Measurements from ENCODE around the gene OR2T27. TPM values are rescaled to one million over a fixed set of nuclear protein-coding genes. Genes with fewer than 3 reads are reported as not detected.
"Not testable (repeated sequence)": the region's sequence is repeated elsewhere in the genome, so short reads cannot be mapped to it uniquely, and the experiment has no call there.

The OR2T27 gene
- total RNA-seq, 1 donor from 2014 or later = not detected

- DNase-seq (ENCODE audit: low spot score in 2 of 2); FAIRE-seq: not testable (repeated sequence)
Measured at GRCh38 chr1:248641583-248641982, 13.7 kb downstream of the OR2T27 start.

- not testable (repeated sequence) for FAIRE-seq; DNase-seq (ENCODE audit: low spot score in 2 of 2)
Measured at GRCh38 chr1:248640906-248641305, 14.4 kb downstream of the OR2T27 start.

GRCh38 chr1:248639652-248640051 lies 15.7 kb downstream of the OR2T27 start:
- FAIRE-seq; DNase-seq (ENCODE audit: low spot score in 2 of 2): not testable (repeated sequence)

- not testable (repeated sequence) for DNase-seq (ENCODE audit: low spot score in 2 of 2); FAIRE-seq
Measured at GRCh38 chr1:248636612-248637011, 18.7 kb downstream of the OR2T27 start.

DNA sequence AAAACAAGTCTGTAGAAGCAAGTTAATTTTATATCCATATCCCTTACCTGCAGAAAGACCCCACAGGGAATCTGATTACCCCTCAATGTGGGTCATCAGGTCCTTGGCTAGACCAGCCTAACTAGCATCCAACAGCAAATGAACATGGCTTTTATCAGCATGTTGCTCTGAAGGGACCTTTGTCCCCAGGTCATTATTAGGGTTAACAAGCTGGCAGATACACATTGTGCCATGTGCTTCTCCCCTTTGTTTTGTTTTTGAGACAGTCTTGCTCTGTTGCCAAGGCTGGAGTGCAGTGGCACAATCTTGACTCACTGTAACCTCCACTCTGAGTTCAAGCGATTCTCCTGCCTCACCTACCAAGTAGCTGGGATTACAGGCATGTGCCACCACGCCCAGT lies 20.3 kb downstream of the OR2T27 start, which contains the start of gene OR2T11:
OR2T11 (minus strand) TSS at position 101 of the 400 bp plus-strand sequence. CDS start 7,963 bp downstream, outside the sequence.
- not testable (repeated sequence) for FAIRE-seq; DNase-seq (ENCODE audit: low spot score in 2 of 2)

DNA sequence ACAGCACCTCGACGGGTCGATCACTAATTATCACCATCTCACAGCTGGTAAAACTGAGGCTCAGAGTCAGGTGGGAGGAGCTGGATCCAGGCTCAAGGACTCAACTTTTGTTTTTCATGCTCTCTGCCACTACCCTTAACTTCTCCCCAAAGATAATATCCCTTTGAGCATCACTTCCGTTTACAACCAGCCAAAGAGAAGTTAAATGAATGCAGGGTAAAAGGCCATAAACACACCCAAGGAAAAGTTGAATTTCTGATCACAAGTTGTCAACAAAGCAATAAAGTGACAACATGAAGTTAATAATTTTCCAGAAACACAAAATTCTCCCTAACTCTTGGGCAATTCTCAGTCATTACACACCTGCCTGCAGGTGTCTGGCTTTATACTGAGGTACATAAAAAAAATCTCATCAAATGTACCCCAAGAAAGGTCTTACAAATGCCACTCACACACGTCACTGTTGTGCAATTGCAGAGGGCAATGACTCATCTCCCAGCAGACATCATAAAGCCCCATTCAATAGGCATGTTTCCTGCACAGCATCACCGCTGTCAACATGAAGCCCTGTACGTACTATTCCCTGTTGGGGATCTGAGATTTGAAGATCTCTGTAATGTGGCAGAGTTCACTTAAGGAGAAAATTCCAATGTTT lies 23.8 kb downstream of the OR2T27 start:
- no peak for FAIRE-seq
- no peak for DNase-seq (ENCODE audit: low spot score in 2 of 2)

- FAIRE-seq = no peak
- DNase-seq (ENCODE audit: low spot score in 2 of 2) = no peak
Measured at GRCh38 chr1:248630551-248630950, 24.8 kb downstream of the OR2T27 start.

- DNase-seq (ENCODE audit: low spot score in 2 of 2) = no peak
- no peak for FAIRE-seq
Measured at GRCh38 chr1:248627971-248628844, 27.1 kb downstream of the OR2T27 start.

DNA sequence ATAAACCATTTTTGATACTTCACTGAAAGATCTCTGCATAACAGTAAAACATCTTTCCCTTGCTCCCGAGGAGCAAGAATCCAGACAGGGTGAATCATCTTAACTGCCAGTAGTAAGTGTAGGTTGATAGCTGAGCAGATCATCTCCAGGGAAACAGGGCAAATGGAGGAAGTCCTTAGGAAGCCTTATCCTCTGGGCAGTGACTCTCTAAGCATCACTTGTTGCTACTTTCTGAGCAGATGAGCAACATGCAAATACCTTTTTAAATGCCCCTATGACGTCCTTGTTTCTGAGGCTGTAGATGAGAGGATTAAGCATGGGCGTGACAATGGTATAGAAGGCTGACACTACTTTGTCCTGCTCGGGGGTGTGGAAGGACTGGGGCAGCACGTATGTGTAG lies 29.4 kb downstream of the OR2T27 start:
- FAIRE-seq = no peak
- no peak for DNase-seq (ENCODE audit: low spot score in 2 of 2)

- FAIRE-seq = no peak
- DNase-seq (ENCODE audit: low spot score in 2 of 2) = no peak
Measured at GRCh38 chr1:248625166-248625565, 30.2 kb downstream of the OR2T27 start.

- peak; percentile 66 for FAIRE-seq
- DNase-seq (ENCODE audit: low spot score in 2 of 2) = peak in 1 of 2 donors; percentile 13
Measured at GRCh38 chr1:248622570-248623001, 32.7 kb downstream of the OR2T27 start.

- FAIRE-seq (no peak), DNase-seq (ENCODE audit: low spot score in 2 of 2) (no peak)
Measured at GRCh38 chr1:248621770-248622169, 33.6 kb downstream of the OR2T27 start.

DNA sequence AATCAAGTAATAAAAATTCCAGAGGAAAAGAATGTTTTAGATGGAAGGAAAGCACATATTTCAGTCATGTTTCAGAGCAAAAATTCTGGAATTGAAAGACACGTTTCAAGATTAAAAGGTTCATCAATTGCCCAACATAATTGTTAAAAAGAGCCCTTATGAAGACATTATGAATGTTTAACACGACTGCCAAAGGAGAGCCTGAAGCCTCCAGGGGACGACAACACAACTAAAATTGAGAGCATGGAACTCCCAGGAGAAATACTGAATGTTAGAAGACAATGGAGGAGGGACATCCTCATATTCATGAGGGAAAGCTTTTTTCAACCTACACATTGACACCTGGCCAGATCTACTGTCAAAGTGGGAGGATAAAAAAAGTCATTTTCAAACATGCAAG lies 36.5 kb downstream of the OR2T27 start:
- FAIRE-seq (no peak), DNase-seq (ENCODE audit: low spot score in 2 of 2) (no peak)

DNA sequence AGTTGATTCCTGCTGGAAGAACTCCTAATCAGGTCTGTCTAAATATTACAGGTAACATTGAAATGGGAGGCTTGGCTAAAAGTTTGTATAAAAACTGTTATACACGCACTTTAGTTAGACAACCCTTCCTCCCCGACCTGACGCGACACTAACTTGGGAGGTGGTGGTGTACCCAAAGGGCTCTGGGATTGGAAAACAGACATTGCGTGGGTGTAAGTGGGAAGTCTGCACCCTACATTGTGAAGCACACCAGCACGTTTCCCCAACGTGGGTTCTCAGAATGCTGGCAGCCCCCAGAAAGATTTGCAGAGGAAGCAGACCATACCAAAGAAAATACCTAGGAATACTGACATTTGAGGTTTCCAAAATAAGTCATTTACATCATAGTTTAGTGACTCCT lies 37.2 kb downstream of the OR2T27 start:
- FAIRE-seq = no peak
- no peak for DNase-seq (ENCODE audit: low spot score in 2 of 2)

DNA sequence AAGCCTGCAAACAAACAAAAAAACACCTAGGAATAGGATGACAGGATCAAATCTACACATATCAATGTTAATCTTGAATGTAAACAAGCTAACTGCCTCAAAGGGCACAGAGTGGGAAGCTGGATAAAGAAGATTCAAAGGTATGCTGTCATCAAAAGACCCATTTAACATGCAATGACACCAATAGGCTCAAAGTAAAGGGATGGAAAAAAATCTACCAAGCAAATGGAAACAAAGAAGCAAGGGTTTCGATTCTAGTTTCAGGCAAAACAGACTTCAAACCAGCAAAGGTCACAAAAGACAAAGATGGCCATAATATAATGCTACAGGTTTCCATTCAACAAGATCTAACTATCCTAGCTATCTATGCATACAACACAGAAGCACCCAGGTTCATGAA lies 41.6 kb downstream of the OR2T27 start:
- DNase-seq (ENCODE audit: low spot score in 2 of 2) (no peak), FAIRE-seq (no peak)

- no peak for FAIRE-seq
- DNase-seq (ENCODE audit: low spot score in 2 of 2) = no peak
Measured at GRCh38 chr1:248611883-248612414, 43.4 kb downstream of the OR2T27 start.

DNA sequence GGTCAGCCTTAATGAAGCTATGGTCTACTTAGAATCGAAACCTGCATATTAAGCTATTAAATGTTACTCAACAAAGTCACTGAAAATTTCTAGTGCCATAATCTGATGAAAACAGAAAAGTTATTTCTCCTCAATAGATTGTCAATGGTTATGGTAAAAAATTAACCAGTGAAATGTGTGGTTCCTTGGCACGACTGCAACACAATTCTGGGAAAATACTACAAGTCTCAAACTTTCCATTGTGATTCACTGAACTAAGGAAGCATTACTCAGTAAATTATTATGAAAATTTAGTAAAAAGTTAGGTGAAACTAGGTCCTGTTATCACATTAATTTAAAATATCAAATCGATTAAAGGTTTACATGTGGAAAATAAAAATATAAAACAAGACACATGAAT lies 45.0 kb downstream of the OR2T27 start:
- DNase-seq (ENCODE audit: low spot score in 2 of 2) = no peak
- FAIRE-seq = no peak

All from frontal cortex (tissue), 4 donors.